ENCODE data around the gene P2RY8.

- TF ChIP-seq CTCF (IDR thresholded peaks at IDR 0.05): no peak
- TF ChIP-seq POLR2A (IDR thresholded peaks at IDR 0.05): no peak
- TF ChIP-seq POLR2AphosphoS5 (IDR thresholded peaks at IDR 0.05): no peak
These were observed 117.2 kb downstream of the P2RY8 start for GRCh38 chrX:1419545-1420355.
